Stimulated activated CD4-positive, alpha-beta T cell treated with anti-CD3 and anti-CD28 coated beads, Interleukin-4, amount 100 ng/mL, for 48 hours (primary cell): ENCODE results near the gene FRMD5.
"Not testable (repeated sequence)": the region's sequence is repeated elsewhere in the genome, so short reads cannot be mapped to it uniquely, and the experiment has no call there.

Experiments
- DNase-seq, 2 donors: peaks; one replicate each; pipeline ENCODE4 v3.0.0-alpha.2; 2020; ENCODE audit warnings: low read depth in 2 of 2

Gene FRMD5

DNA sequence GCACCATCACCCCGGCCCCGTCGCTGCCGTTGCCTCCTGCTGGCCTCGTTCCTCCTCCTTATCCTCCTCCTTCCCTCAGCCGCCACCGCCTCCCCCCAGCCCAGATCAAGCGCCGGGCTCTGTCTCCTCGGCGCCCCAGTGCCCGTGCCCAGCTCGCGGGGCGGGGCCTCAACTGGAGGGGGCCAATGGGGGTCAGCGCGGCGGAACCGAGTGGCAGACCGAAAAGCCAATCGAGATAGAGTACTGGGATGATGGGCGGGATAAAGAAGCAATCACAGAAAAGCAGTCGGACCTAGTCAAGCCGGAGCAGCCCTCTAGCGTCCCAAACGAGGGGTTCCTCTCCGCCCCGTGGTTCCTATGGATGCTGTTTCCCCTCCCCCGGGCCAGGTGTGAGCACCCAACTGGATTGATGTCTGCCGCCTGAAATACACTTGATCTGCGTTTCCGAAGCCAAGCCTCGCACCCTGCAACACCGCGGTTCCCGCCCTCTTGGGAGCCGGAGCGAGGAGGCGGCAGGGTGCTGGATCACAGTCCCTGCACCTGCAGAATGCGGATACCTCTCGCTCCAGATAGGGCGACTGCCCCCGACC lies at the start of gene FRMD5:
Gene FRMD5, minus strand, starts transcription at position 121 of the 590 bp plus-strand sequence.
- peak; percentile 83 to 87 for DNase-seq

DNA sequence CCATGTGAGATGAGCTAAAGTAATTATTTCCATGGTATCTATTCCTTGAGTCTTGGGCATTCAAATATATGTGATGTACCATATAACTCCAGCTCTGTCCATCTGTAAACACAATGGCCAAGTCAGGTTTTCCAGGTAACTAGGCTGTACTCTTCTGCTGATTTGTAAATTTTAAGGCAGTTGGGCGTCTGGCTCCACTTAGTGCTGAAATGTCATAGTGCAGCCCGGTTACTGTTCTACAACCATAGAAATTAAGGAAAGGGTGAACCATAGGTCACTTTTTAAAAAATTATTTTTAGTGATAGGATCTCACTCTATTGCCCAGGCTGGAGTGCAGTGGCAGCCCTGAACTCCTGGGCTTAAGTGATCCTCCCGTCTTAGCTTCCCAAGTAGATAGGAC lies 48.8 kb upstream of the FRMD5 start:
- DNase-seq: no peak

DNA sequence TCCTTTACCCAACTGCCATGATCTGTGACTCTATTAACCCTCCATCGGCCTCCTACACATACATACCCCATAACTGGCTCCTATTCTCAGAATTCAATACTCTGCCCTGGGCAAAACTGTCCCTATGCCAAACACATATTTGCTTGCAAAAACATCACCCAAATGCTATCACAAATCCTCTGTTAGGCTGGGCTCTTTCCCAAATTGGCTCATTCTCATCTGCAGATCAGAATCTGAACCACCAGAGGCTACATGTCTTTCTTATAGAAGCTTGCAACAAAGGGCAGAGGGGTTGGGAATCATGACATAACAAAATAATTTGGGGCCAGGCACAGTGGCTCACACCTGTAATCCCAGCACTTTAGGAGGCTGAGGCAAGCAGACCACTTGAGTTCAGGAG lies 48.1 kb upstream of the FRMD5 start:
- no peak for DNase-seq

DNA sequence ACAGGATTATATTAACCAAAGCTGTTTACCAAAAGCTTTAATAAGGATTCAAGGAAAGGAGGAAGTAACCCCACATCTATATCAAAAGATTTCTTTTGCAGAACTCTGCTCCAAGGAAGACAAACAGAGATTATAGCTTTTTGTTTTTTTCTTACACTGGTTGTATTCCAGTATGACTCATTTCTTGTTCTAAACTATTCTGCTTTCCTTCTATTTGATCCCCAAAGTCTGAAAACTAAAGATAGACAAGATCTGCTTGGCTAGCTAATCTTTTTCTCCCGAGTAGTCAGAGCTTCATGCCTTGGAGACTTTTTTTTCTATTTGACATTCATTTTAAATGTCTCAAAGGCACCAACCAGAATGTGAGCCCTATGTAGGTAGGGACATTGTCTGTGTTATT lies 36.8 kb upstream of the FRMD5 start:
- DNase-seq: no peak

DNA sequence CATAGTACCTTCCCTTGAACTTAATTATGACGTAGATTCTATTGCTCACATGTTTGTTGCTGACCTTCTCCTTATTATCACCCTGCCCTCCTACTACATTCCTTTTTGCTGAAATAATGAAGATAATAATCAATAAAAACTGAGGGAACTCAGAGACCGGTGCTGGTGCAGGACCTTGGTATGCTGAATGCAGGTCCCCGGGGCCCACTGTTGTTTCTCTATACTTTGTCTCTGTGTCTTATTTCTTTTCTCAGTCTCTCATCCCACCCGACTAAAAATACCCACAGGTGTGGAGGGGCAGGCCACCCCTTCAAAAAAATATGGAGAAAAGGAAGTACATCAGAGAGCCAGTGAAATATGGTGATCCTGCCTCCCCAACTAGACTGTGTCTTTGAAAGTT lies 34.2 kb upstream of the FRMD5 start:
- DNase-seq: not testable (repeated sequence)

DNA sequence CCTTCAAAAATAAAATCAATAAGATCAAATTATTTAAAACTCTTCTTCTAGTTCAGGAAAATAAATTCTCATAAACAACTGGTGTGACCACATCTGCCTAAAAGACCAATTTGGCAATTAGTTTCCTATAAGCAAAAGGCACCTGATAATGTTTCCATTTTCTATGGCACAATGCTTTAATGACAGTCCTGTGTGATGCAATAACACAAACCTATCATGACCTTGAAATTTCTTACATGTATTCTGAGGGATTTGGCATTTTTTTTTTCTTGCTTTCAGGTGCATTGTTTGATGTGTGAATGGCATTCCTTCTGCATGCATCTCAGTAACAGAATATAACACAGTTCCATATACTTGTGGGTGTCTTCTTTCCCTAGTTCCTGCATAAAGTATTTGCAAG lies 32.5 kb upstream of the FRMD5 start:
- DNase-seq: no peak

DNA sequence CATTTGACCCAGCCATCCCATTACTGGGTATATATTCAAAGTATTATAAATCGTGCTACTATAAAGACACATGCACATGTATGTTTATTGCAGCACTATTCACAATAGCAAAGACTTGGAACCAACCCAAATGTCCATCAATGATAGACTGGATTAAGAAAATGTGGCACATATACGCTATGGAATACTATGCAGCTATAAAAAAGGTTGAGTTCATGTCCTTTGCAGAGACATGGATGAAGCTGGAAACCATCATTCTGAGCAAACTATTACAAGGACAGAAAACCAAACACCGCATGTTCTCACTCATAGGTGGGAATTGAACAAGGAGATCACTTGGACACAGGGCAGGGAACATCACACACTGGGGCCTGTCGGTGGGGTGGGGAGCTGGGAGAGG lies 31.9 kb upstream of the FRMD5 start:
- not testable (repeated sequence) for DNase-seq

DNA sequence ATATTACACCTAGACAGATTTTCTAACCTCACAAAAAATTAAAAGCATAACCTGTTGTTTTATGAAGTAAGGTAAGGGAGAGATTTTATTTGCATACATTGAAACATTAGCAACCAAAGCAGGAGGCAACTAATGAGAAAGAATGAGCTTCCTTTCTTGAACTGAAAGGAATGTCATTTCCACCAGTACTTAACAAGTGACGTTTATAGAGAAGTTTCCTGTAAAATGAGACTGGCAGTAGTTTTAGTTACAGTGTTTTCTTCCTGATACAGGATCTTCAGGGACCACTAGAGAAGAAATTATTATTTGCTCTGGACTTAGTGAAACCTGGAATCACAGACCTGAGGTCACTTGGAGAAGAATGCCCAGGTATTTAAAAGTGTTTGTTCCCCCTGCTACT lies 27.4 kb upstream of the FRMD5 start:
- no peak for DNase-seq

DNA sequence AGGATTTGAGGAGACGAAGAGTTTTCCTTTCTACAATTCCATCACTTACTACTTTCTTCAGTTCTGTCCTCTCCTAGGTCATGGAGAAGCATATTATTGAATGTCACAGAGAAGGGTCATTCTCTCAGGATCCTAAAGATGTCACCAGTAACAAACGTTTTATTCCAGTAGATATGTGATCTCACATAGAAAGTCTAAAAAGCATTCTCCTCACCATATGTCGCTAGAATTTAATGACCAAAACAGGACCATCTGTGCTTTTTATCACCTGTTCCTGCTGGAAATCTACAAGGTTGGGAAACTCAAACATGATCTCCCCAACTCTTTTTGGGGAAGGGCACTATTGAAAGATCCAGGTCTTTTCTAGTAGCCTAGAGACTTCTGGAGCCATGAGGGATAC lies 24.0 kb upstream of the FRMD5 start:
- no peak for DNase-seq

DNA sequence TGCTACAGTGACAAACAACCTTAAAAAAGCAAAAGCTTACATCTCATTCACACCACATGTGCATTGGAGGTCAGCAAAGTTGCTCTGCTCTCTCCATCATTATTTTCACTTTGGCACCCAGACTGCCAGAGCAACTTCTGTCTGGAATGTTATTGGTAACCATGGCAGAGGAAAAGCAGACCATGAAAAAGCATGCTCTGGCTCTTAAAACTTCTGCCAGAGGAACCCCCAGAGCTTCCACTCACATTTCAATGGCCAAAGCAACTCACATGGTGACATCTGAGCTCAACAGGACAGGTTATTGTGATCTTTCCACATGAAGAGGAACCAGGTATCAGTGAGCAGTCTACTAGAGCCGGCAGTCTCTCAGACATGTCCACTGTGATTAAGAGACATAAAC lies 21.9 kb upstream of the FRMD5 start:
- DNase-seq: no peak

DNA sequence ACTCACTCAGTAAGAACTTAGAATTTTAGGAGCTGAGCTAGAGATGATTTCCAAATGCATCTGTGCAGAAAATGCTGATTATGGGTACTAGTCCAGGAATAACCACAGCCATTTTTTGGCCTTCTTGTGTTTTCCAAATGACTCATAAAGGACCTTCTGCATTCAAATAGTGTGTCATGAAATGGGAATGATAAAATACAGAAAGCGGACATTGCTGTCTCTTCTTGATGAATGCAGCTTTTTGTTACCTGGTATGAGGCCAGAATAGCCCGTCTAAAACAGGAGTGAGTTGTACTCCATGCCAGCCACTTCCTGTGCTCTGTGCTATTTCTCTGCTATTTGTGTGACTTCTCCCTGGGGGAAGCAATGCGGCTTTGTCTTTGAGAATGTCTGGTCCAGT lies 20.5 kb upstream of the FRMD5 start:
- DNase-seq: no peak

DNA sequence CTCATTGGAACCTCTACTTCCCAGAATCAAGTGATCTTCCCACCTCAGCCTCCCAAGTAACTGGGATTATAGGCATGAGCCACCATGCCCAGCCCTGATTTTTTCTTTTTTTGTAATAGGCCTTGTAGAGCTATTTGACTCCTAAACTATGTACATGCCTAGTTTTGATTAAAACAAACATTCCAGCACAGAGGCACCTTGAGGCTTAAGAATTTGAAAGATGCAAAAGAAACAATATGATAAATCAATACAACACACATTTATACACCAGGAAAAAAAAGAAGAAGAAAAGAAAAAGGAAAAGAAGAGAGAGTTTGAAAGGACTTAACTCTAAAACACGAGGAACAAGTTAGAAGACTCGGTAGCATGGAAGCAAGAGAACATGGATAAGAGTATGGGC lies 13.9 kb upstream of the FRMD5 start:
- no peak for DNase-seq

DNA sequence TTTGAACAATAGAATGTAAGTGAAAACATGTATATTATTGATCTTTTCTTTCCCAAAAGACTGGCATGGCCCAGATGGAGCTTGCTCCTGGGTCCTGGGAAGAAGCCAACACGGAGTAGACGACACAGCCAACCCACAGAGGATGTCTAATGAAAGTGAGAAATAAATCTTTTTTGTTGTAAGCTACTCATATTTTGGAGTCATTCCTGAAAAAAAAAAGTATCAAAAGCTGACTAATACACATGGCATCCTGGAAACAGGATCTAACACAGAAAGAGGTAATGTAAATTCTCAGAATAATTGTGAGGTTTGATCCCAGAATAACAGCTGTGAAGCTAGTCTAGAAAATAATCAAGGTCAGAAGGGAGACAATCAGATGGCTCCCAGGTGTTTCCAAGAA lies 12.6 kb upstream of the FRMD5 start:
- no peak for DNase-seq

DNA sequence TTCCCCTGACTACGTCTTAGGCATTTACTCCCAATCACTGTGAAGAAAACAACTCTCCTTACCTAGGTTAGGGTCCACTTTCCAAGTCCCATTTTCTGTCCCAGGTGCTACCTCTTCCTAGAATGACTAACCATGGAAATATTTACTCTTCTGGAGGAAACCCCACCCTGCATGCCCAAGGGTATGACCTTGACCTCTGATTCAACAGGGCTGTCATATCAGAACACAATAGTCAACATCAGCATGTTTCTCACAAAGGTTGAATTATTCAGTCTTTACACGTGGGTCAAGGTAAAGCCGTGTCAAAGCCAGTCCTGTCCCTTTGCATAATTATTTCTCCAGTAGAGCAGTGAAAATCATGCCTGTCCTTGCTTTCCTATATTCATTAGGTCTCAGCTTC lies 4.3 kb upstream of the FRMD5 start:
- no peak for DNase-seq

DNA sequence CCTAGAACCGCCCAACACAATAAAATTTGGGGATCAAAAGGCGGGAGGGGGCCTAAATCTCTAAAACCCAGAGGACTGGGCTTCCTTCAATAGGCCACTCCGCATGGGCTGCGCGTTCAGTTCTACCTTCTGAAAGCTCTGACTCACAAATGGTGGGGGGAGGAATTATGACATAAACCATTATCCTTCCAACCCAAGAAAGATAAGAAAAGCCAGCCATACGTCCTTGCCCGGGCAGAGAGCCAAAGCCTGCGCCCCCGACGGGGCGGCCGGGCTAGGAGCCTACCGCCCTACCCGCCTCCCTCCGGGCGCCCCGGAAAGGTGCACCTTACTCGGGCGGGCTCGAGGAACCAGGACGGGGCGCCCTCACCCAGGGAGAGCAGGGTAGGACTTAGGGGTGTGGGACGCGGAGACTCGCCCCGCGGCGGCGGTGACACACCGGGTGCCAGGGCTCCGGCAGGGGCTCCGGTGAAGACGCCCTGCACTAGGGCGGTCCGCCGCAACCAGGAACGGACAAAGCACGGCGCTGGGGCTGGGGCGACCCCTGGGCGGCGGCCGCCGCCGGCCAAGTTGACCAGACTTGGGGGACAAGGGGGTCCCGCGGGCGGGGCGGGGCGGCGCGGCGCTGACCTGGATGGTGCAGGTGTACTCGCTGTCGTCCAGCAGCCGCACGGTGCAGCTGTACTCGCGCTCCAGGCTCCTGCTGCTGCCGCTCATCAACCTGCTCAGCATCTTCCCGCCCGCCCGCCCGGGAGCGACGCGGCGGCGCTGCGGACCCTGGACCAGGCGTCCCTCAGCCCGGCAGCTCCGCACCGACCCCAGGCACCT lies 534 bp downstream of the FRMD5 start:
- DNase-seq: peak; percentile 25 to 29

DNA sequence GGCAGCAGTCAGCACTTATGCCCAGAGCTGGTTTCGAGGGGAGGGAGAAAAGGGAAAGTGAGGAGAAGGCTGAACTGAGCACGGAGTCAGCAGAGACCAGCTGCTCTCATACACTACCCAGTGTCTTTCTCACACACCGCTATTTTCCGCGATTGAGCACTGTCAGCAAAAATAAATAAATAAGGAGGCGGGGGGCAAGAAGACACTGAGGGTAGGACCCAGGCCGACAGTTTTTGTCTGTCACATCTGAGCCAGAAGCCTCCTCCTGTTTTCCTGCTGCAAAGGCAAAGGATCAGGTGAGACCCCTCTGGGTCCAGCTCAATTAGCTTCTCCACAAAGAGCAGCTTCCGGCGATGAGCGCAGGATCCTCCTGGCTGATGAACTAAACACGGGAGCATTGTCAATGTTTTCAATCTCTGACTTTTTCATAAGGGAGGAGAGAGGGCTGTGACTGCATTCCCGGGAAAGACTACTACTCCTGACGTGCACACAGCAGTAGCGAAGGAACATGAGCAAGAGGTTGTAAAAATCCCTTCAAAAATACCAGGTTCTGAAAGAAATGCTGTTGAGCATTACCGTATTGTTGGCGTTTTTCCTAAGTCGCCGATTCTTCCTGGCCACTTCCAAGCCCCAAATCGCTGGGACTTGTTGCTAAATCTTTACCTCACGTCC lies 1.3 kb downstream of the FRMD5 start:
- no peak for DNase-seq

DNA sequence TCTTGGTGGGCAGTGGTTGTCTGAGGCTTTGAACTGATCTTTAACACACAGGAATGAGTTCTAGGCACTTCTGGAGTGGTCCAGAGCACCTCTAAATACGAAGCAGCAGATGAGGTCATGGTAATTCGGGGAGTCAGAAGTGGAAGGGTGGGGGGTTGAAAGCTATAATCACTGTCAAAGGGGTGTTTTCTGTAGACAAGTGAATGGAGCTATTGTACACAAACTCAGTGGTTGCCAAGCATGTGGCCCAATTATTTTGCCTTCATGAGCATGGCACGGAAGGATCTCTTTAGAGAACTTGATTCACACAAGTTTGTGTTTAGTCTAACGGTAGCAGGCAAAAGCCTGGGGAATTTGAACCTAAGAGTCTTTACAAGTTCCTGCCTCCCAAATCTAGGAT lies 6.3 kb downstream of the FRMD5 start:
- no peak for DNase-seq

DNA sequence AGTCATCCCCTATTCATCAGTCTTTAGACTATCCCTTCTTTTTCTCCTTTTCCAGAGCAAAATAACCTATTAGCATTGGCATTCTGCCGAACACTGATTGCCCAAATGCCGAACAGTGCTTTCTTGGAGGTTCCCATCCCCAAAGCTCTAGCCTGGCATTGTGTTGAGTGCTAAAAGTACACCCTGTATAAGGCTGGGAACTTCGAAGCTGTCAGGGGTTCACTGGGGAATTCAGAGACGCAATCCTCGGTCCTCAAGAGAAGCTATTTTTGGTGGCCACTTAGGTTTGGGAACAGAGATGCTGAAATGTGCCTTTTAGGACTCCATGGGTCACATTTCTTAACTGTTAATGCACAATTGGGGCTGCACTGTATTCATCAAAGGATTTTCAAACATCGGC lies 8.4 kb downstream of the FRMD5 start:
- DNase-seq: no peak

DNA sequence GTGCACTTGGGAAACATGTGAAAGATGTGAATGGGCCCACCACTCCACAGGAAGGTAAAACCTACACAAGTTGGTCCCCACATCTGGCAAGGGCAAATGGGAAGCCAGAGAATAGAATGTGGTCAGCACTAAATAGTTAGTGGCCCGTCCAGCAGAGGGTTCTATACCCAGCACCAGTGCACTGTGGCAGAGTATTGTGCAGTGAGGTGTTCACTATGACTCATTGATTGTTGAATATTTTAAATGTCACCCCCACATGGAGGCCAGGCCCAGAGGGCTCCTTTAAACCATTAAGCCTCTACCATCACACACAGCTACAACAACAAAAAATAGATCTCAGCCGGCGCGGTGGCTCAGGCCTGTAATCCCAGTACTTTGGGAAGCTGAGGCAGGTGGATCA lies 11.7 kb downstream of the FRMD5 start:
- no peak for DNase-seq

DNA sequence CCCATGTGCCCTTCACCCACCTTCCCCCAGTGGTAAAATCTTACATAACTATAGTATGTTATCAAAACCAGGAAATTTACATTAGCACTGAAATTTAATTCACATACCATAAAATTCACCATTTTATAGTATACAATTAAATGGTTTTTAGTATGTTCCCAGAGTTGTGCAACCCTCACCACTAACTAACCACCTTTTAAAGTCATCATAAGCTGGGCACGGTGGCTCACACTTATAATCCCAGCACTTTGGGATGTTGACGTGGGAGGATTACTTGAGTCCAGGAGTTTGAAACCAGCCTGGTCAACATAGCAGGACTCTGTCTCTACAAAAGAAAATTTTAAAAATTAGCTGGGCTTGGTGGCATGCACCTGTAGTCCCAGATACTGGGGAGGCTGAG lies 13.7 kb downstream of the FRMD5 start:
- no peak for DNase-seq

DNA sequence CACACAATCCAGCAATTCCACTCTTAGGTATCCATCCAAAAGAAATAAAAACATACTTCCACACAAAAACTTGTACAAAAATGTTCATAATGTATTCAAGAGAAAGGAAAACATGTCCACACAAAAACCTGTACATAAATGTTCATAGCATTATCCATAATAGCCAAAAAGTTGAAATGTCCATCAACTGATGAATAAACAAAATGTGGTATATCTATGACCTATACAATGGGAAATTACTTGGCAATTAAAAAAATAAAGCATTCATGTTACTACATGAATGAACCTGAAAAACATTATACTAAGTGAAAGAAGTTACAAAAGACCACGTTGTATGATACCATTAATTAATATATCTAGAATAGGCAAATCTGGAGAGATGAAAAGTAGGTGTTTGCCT lies 17.9 kb downstream of the FRMD5 start:
- DNase-seq: no peak

DNA sequence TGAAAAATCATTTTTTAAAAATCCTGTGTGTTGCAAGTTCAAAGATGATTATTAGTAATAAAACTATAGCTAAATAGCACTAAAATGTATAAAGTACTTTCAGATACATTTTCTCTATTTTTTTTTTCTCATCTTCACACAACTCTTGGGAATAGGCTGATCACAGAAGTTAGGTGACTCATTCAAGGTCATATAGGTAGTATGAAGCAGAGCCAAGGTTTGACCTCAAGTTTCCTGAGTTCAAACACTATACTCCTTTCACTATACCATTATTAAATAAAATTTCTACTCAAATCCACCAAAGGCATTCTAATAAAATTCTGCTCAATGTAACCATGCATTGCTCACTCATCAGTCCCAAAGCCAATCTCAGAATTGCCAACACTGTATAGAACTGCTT lies 21.3 kb downstream of the FRMD5 start:
- no peak for DNase-seq

DNA sequence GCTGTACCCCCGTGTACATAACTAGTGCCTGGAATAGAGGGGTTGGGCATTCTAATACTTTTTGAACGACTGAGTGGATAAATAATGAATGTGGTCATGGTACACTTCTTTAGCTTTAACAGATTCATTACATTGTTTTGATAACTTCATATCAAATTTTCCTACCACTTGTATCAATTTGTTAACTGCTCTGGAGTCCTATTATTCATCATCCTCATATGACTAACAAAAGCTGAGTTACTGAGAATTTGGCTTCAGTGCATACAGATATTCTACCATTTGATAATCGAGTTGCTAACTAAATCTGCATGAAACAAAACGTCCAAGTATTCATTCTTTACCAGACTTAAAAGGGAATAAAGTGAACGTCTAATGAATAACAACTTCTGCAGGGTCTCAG lies 31.7 kb downstream of the FRMD5 start:
- DNase-seq: no peak
